Subcutaneous adipose tissue (tissue), 4 donors: ENCODE results near the gene FKBP15. TPM values are rescaled to one million over a fixed set of nuclear protein-coding genes. Genes with fewer than 3 reads are reported as not detected.

Experiments
- CTCF ChIP-seq: fragments of 450-650 bp; IDR thresholded peaks from one replicate; pipeline ENCODE4 v1.5.1; 2016; ENCODE audit warnings: low read depth, mild to moderate bottlenecking, control low read depth, antibody characterized with exemption, moderate library complexity
- total RNA-seq, 4 donors: library from RNA; depleted of rRNA; stranded (reverse); fragments of >200 nt; gene quantifications; one replicate each; pipeline ENCODE4 v1.1.0, GENCODE V29; 2016

The FKBP15 gene
- total RNA-seq, 4 donors from 2014 or later = 24.9 to 51.7 (median 32.0) TPM

- TF ChIP-seq CTCF = no peak
Measured at GRCh38 chr9:113192455-113192854, 28.6 kb downstream of the FKBP15 start.

GRCh38 chr9:113187929-113188595 lies 33.0 kb downstream of the FKBP15 start:
- no peak for TF ChIP-seq CTCF

- TF ChIP-seq CTCF = no peak
Measured at GRCh38 chr9:113186137-113186755, 34.8 kb downstream of the FKBP15 start.

- TF ChIP-seq CTCF = no peak
Measured at GRCh38 chr9:113185271-113185670, 35.8 kb downstream of the FKBP15 start.

GRCh38 chr9:113184539-113184938 lies 36.5 kb downstream of the FKBP15 start:
- no peak for TF ChIP-seq CTCF

- no peak for TF ChIP-seq CTCF
Measured at GRCh38 chr9:113183956-113184488, 37.1 kb downstream of the FKBP15 start.

- no peak for TF ChIP-seq CTCF
Measured at GRCh38 chr9:113181165-113181564, 39.9 kb downstream of the FKBP15 start.
